GM12873 (cell line): ENCODE results near the gene GOLGB1.

ENCODE experiments used
- TF ChIP-seq, protein P1 (sequence below): IDR thresholded peaks from 2 replicates; pipeline ENCODE4 v1.5.1; 2012; ENCODE audit warnings: low read depth, mild to moderate bottlenecking, moderate library complexity, low read length, control low read depth; ENCODE audit not compliant: insufficient read depth; ENCODE audit errors: missing control alignments

Gene GOLGB1

DNA sequence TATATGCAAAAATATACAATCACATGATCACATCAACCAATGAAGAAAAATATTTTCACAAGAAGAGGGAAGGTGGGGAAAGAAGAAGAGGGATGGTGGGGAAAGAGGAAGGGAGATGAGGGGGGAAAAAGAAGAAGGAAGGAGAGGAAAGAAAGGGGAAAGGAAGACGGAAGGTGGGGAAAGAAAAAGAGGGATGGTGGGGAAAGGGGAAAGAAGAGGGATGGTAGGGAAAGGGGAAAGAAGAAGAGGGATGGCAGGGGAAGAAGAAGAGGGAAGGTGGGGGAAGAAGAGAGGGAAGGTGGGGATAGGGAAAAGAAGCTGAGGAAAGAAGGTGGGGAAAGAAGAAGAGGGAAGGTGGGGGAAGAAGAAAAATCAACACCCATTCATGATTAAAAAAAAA lies 3.2 kb upstream of the GOLGB1 start:
- TF ChIP-seq, protein P1, sequence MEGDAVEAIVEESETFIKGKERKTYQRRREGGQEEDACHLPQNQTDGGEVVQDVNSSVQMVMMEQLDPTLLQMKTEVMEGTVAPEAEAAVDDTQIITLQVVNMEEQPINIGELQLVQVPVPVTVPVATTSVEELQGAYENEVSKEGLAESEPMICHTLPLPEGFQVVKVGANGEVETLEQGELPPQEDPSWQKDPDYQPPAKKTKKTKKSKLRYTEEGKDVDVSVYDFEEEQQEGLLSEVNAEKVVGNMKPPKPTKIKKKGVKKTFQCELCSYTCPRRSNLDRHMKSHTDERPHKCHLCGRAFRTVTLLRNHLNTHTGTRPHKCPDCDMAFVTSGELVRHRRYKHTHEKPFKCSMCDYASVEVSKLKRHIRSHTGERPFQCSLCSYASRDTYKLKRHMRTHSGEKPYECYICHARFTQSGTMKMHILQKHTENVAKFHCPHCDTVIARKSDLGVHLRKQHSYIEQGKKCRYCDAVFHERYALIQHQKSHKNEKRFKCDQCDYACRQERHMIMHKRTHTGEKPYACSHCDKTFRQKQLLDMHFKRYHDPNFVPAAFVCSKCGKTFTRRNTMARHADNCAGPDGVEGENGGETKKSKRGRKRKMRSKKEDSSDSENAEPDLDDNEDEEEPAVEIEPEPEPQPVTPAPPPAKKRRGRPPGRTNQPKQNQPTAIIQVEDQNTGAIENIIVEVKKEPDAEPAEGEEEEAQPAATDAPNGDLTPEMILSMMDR, result no peak

DNA sequence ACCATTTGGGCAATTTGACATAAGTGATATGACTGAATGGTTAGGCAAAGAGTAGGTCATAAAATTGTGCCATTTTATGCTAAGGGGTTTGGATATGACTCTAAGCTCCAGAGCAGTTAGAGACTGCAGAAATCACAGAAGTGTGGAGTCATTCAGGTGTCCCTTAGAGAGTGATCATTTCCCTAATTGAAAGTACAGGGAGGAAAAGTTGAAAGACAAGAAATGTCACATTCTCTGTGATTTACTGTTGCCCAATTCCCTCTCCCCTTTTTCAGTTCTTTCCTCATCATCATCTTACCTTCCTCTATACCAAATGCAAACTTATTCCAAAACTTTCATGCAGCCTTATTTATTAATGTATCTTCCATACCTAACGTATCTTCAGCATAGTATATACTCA lies 2.7 kb upstream of the GOLGB1 start:
- TF ChIP-seq, protein P1, result no peak

DNA sequence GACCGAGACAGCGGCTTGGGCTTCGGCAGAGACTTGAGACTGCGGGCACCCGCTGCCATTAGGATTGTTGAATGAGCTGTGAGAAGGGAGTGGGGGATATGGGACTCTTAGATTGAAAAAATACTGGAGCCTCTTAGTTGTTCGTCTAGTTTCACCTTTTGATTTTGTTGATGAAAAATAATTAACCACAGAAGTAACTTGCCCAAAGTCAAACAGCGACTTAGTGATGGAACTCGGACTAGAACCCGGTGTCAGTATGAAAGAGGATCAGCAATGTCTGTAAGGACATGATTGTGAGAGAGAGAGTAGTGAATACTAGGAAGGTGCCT lies 510 bp upstream of the GOLGB1 start:
- TF ChIP-seq, protein P1, result no peak

DNA sequence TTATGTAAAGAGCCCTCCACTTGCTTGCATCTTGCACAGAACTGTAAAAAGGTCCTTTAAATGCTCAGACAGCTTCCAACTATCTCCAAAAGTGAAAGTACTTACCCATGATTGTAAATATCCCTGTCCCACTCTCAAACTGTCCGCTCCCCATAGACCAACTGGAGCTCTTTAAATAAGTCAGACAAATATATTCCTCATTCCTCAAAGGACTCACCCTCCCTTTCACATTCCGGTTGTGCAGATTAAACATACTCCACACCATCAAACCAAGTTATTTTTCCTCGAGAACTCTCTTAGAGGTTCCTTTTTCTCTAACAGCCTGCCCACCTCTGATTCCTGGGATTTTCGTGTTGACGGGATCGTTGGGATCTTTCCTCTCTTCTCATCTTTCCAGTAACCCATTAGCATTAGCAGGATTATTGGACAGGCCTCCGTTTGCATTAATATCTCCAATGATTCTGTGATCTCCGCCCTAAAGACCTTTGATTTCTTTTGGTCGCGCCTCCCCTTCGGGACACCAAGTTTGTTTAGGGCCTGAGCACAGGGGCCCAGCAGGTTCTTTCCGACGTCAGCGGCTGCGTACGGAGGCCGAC lies 763 bp downstream of the GOLGB1 start:
- TF ChIP-seq, protein P1, result no peak

DNA sequence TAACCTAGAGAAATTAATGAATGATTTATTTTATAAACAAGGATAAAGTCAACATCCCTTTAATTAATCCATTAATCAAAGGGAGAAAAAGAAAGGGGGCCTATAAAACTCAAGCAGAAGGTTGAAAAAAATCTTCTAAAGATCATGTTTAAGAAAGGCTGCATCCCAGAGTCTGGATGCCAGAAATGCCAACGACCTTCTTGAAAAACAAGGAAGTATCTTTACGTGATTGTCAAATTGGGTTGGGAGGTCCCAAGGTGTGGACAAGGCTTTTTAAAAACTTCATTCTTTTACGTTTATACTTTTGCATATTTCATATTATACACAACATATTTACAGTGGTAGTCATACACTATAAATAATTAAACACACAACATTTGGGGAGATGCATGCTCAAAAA lies 1.6 kb downstream of the GOLGB1 start:
- TF ChIP-seq, protein P1, result no peak

DNA sequence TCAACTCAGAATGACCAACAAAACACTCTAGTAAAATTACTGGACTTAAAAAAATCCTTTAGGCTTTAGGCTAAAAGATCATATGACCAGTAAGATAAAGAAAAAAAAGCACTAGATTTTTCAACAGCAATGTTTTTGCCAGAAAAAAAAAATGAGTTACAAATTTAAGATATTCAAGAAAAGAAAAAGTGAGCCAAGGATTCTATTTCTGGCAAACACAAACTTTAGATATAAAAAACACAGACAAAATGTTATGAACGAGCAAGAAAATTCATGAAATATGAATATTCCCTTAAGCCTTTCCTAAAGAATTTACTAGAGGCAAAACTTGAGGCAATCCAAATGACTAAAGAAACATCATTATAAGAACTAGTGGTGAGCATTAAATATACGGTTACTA lies 8.6 kb downstream of the GOLGB1 start:
- TF ChIP-seq, protein P1, result no peak

DNA sequence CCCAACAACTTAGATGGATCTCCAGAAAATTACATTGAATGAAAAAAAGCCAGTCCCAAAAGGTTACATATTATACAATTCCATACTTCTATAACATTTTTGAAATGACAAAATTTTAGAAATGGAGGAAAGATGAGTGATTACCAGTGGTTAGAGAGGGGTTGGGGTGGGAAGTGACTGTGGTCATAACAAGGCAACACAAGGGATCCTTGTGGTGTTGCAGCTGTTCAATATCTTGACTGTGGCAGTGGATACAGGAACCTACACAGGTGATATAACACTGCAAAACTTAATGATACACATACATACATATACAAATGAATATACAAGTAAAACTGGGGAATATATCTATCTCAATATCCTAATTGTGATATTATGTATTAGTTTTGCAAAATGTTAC lies 9.6 kb downstream of the GOLGB1 start:
- TF ChIP-seq, protein P1, result no peak
